Nephron (organoid): Measurements from ENCODE around the gene OR9A2.

Experiments
- H3K27ac Mint-ChIP-seq, 3 experiments: 2 replicates each; pipeline ENCODE4 v1.8.0; 2020; ENCODE audit warnings: mixed read lengths in 3 of 3, mild to moderate bottlenecking in 2 of 3, moderate library complexity in 1 of 3
- H3K27me3 Mint-ChIP-seq: 2 replicates; pipeline ENCODE4 v1.8.0; 2021; ENCODE audit warnings: low read depth, mild to moderate bottlenecking, moderate library complexity, mixed read lengths
- H3K36me3 Mint-ChIP-seq: 2 replicates; pipeline ENCODE4 v1.8.0; 2020; ENCODE audit warnings: low read depth, mixed read lengths
- H3K4me1 Mint-ChIP-seq: 2 replicates; pipeline ENCODE4 v1.8.0; 2020; ENCODE audit warnings: mixed read lengths
- H3K4me3 Mint-ChIP-seq, 3 experiments: 2 replicates each; pipeline ENCODE4 v1.8.0; 2020; ENCODE audit warnings: mild to moderate bottlenecking in 3 of 3, mixed read lengths in 3 of 3, moderate library complexity in 2 of 3
- H3K9me3 Mint-ChIP-seq: 2 replicates; pipeline ENCODE4 v1.8.0; 2020; ENCODE audit warnings: mixed read lengths
- CTCF ChIP-seq, 3 experiments: fragments of 200-600 bp; sonication (generic); IDR thresholded peaks; one replicate each; pipeline ENCODE4 v1.5.0; 2021; ENCODE audit warnings: antibody characterized with exemption in 3 of 3; ENCODE audit not compliant: unreplicated experiment in 3 of 3

Gene OR9A2

GRCh38 chr7:143012001-143012400 lies 14.9 kb downstream of the OR9A2 start:
- no peak for TF ChIP-seq CTCF (IDR thresholded peaks at IDR 0.05; ENCODE audit: unreplicated experiment in 3 of 3)

GRCh38 chr7:143008007-143008901 lies 18.7 kb downstream of the OR9A2 start:
- no peak overlapping the region for H3K4me3 Mint-ChIP-seq
- peaks cover 6% of the 10 kb centered on the region for H3K27me3 Mint-ChIP-seq
- peaks cover 17% of the 10 kb centered on the region for H3K4me1 Mint-ChIP-seq
- peak; percentile 89 to 98 (median 96) for TF ChIP-seq CTCF (IDR thresholded peaks at IDR 0.05; ENCODE audit: unreplicated experiment in 3 of 3)
- H3K27ac Mint-ChIP-seq, result no peak overlapping the region
- H3K36me3 Mint-ChIP-seq, result peaks cover 2% of the 10 kb centered on the region
- peaks cover 2% of the 10 kb centered on the region for H3K9me3 Mint-ChIP-seq

More at GRCh38 chr7:143012001-143012400, 14.9 kb downstream of the OR9A2 start:
- Mint-ChIP-seq H3K27ac (no peak overlapping the region), H3K27me3 (peaks cover 3% of the 10 kb centered on the region), H3K4me3 (no peak overlapping the region), H3K36me3 (no peaks in the 10 kb centered on the region), H3K9me3 (no peaks in the 10 kb centered on the region), H3K4me1 (peaks cover 49% of the 10 kb centered on the region)

GRCh38 chr7:143005632-143006260 lies 21.2 kb downstream of the OR9A2 start:
- H3K9me3 Mint-ChIP-seq, result peaks cover 4% of the 10 kb centered on the region
- no peak for TF ChIP-seq CTCF (IDR thresholded peaks at IDR 0.05; ENCODE audit: unreplicated experiment in 3 of 3)
- no peak overlapping the region for H3K27ac Mint-ChIP-seq
- H3K4me1 Mint-ChIP-seq, result peaks cover 10% of the 10 kb centered on the region
- peaks cover 3% of the 10 kb centered on the region for H3K36me3 Mint-ChIP-seq
- peaks cover 6% of the 10 kb centered on the region for H3K27me3 Mint-ChIP-seq
- no peak overlapping the region for H3K4me3 Mint-ChIP-seq

- H3K4me1 Mint-ChIP-seq, result peaks cover 10% of the 10 kb centered on the region
- peak; percentile 55 to 70 (median 60) for TF ChIP-seq CTCF (IDR thresholded peaks at IDR 0.05; ENCODE audit: unreplicated experiment in 3 of 3)
- peaks cover 3% of the 10 kb centered on the region for H3K36me3 Mint-ChIP-seq
- H3K27ac Mint-ChIP-seq, result peak overlapping the region; percentile 2 to 47 (median 32)
- peaks cover 3% of the 10 kb centered on the region for H3K27me3 Mint-ChIP-seq
- H3K9me3 Mint-ChIP-seq, result peaks cover 4% of the 10 kb centered on the region
- H3K4me3 Mint-ChIP-seq, result peak overlapping the region in 1 of 3 experiments; percentile 22
Measured at GRCh38 chr7:143003393-143004051, 23.4 kb downstream of the OR9A2 start.

- Mint-ChIP-seq H3K27ac (peak overlapping the region in 1 of 3 experiments; percentile 2), H3K36me3 (peaks cover 3% of the 10 kb centered on the region), H3K4me3 (no peak overlapping the region), H3K27me3 (peaks cover 3% of the 10 kb centered on the region), H3K4me1 (peaks cover 8% of the 10 kb centered on the region), H3K9me3 (peaks cover 4% of the 10 kb centered on the region)
- TF ChIP-seq CTCF (IDR thresholded peaks at IDR 0.05; ENCODE audit: unreplicated experiment in 3 of 3), result no peak
Measured at GRCh38 chr7:143002898-143003297, 24.0 kb downstream of the OR9A2 start.
